GM19099 (cell line): ENCODE results near the gene LTF.

Source experiments
- POLR2A ChIP-seq: IDR thresholded peaks from 3 replicates; pipeline ENCODE4 v1.6.1; 2011; ENCODE audit warnings: low read depth; ENCODE audit not compliant: insufficient read length; ENCODE audit errors: extremely low read depth

LTF gene

GRCh38 chr3:46442576-46443530, 21.9 kb downstream of the LTF start:
- no peak for TF ChIP-seq POLR2A

DNA sequence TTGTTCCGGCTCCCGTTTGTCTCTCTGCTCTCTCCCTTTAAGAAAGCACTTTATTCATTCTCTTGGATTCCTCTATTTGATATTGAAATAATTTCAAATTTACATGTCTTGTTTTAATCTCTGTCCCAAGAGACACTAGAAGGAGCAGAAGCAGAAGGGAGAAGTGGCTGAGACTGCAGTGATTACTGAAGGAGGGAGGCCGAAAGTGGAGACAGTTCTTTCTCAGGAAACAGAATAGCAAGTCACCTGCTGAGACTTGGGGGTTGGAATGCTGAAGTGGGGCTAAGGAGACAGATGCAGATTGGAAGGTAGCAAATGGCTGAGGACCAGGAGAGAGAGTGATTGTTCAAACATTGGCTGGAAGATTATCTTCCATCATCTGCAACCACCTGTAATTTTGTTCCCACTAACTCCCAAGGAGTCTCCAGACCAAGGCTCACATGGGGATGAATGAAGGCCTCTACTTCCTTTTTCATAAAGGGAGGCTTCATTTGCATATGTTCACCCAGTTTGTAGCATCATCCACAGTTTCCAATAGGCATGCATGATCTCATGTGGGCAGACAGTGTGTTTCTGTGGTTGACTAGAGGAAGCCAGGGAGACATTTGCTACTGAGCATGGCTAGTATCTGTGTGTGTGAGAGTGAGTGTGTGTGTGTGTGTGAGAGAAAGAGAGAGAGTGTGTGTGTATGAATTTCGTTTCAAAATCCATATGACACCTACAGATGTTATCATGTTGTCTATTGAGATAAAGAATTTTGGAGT, 24.0 kb downstream of the LTF start:
- no peak for TF ChIP-seq POLR2A

GRCh38 chr3:46438831-46439230, 25.9 kb downstream of the LTF start:
- no peak for TF ChIP-seq POLR2A

- TF ChIP-seq POLR2A: no peak
These were observed 29.5 kb downstream of the LTF start for GRCh38 chr3:46435081-46435726.

GRCh38 chr3:46433841-46434240, 30.9 kb downstream of the LTF start:
- no peak for TF ChIP-seq POLR2A

DNA sequence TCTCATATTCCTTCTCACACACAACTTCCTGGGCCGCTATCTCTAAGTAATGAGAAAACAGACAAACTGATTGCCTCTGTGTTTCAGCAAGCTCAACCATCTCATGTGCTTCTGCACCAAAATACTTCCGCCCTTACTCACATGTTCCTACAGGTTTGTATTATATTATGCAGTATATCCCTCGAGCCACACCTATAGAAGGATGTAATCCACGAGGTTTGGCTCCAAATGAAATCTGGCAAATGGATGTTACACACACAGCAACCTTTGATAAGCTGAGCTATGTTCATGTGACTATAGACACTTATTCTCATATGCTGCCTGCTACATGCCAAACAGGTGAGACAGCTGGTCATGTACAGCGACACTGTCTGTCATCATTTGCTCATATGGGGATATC, 35.0 kb downstream of the LTF start:
- TF ChIP-seq POLR2A: no peak

- TF ChIP-seq POLR2A: no peak
These were observed 35.5 kb downstream of the LTF start for GRCh38 chr3:46429250-46429649.

DNA sequence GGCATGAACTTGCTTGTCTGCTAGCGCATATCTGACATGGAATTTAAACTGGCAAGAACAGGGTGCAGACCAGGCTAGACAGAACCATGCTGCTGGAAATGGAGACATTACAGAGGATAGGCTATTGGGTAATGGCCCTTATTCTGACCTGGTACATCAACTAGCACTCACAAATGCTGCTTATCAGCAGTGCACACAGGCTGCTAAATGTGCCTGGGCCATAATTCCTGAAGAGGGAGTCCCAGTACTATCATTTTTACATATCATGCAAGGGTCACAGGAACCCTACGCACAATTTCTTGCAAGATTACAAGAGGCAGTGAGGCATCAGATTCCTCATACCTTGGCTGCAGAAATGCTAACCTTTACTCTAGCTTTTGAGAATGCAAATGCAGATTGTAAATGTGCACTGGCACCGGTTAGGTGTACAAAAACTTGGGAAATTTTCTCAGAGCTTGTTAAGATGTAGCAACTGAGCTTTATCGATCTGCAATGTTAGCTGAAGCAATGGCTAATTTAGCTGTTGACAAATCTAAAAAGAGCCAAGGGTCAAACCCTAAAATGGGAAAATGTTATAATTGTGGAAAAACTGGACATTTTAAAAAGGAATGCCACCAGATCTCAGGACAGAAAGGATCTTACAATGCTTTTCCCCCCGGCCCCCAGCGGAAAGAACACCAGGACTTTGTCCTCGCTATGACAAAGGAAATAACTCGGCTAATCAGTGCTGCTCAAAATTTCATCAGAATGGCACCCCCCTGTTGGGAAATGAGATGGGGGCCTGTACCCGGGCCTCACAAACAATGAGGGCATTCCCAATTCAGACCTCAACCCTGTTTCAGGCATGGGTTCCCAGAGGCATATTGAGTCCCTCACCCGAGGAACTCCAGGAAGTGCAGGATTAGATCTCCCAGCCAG, 36.5 kb downstream of the LTF start:
- TF ChIP-seq POLR2A: no peak

GRCh38 chr3:46423588-46423987, 41.1 kb downstream of the LTF start:
- no peak for TF ChIP-seq POLR2A

DNA sequence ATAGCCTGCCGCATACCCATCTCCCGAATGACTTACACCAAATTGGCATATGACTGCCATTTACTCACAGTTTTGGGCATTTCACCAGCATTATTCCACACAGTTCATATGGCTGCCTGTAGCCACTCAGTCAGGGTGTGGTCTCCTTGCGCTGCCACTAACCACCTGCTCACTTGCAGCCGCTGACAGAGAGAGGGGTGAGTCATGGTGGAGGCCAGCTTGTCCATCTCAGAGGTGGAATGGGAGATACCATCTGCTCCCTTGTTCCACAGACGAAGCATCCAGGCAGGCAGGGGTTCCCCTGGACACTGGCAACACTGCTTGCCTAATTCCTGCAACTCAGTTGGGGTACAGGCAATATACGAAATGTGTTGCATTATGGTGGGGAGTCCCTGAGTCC, 42.1 kb downstream of the LTF start:
- no peak for TF ChIP-seq POLR2A

- no peak for TF ChIP-seq POLR2A
These were observed 43.8 kb downstream of the LTF start for GRCh38 chr3:46420931-46421330.

- no peak for TF ChIP-seq POLR2A
These were observed 44.9 kb downstream of the LTF start for GRCh38 chr3:46419816-46420215.

- TF ChIP-seq POLR2A: no peak
These were observed 46.7 kb downstream of the LTF start for GRCh38 chr3:46417841-46418611.
